WERI-Rb-1 (cell line): Measurements from ENCODE around the gene FAM32A.

Experiments
- DNase-seq: peaks from one replicate; pipeline ENCODE4 v3.0.0-alpha.2; 2020
- H3K27ac ChIP-seq: fragments of 250-450 bp; sonication (Bioruptor Pico); 2 replicates; pipeline ENCODE4 v1.5.1; 2020; ENCODE audit warnings: mild to moderate bottlenecking, moderate library complexity
- H3K27me3 ChIP-seq: fragments of 250-450 bp; sonication (Bioruptor Pico); 2 replicates; pipeline ENCODE4 v1.5.1; 2021; ENCODE audit warnings: mild to moderate bottlenecking, low read depth, moderate library complexity; ENCODE audit not compliant: insufficient read depth, severe bottlenecking
- H3K36me3 ChIP-seq: fragments of 250-450 bp; sonication (Bioruptor Pico); 2 replicates; pipeline ENCODE4 v1.5.1; 2020; ENCODE audit warnings: mild to moderate bottlenecking, moderate library complexity
- H3K4me3 ChIP-seq: 2 replicates; pipeline ENCODE4 v1.5.1; 2011; ENCODE audit warnings: low read depth, mild to moderate bottlenecking, control low read depth, low read length
- H3K9me3 ChIP-seq: fragments of 250-450 bp; sonication (Bioruptor Pico); 2 replicates; pipeline ENCODE4 v1.5.1; 2021; ENCODE audit warnings: mild to moderate bottlenecking, moderate library complexity; ENCODE audit not compliant: severe bottlenecking
- TF ChIP-seq, protein P1 (sequence below): IDR thresholded peaks from 2 replicates; pipeline ENCODE4 v1.5.1; 2011; ENCODE audit warnings: low read depth, mild to moderate bottlenecking, control low read depth, inconsistent platforms, low read length

FAM32A gene

DNA sequence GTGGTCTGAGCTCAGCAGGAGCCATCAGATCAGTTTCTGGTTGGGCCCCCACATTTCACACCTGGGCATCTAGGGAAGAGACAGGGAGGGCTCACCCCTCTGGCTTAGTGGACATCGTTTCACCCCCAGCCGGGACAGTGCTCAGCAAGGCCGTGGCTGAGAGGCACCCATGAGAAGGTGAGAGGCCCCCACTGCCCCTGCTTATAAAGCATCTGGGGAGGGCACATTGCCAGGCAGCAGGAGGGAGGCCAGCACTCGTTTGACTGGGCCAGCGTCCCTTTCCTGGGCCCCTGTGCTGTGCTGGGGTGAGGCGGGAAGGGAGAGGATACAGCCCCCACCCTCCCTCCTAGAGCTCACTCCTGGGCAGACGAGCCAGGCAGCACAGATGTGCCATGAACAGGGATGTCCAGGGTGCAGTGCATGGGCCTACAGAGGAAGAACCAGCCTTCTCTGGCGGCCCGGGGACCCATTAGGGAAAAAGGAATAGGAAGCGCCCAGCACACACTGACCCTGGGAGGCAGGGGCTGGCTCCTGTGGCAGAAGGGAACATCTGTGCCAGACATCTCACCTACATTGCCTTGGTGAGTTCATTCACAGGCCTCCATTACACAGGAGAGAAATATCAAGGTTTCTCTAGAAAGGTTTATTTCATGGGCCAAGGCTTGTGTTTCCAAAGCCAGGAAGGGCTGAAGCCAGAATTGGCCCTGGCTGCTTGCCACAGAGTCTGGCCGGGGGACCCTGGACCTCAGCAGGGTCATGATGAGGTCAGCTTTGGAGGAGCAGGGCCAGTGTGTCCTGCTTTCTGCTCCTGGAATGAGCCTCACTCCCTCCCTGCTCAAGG lies 20.2 kb downstream of the FAM32A start:
- Histone ChIP-seq H3K36me3 (peaks cover 29% of the 10 kb centered on the region), H3K27ac (no peak overlapping the region), H3K9me3 (no peaks in the 10 kb centered on the region), H3K27me3 (no peaks in the 10 kb centered on the region), H3K4me3 (no peak overlapping the region)
- TF ChIP-seq, protein P1, sequence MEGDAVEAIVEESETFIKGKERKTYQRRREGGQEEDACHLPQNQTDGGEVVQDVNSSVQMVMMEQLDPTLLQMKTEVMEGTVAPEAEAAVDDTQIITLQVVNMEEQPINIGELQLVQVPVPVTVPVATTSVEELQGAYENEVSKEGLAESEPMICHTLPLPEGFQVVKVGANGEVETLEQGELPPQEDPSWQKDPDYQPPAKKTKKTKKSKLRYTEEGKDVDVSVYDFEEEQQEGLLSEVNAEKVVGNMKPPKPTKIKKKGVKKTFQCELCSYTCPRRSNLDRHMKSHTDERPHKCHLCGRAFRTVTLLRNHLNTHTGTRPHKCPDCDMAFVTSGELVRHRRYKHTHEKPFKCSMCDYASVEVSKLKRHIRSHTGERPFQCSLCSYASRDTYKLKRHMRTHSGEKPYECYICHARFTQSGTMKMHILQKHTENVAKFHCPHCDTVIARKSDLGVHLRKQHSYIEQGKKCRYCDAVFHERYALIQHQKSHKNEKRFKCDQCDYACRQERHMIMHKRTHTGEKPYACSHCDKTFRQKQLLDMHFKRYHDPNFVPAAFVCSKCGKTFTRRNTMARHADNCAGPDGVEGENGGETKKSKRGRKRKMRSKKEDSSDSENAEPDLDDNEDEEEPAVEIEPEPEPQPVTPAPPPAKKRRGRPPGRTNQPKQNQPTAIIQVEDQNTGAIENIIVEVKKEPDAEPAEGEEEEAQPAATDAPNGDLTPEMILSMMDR: no peak
- DNase-seq: no peak

DNA sequence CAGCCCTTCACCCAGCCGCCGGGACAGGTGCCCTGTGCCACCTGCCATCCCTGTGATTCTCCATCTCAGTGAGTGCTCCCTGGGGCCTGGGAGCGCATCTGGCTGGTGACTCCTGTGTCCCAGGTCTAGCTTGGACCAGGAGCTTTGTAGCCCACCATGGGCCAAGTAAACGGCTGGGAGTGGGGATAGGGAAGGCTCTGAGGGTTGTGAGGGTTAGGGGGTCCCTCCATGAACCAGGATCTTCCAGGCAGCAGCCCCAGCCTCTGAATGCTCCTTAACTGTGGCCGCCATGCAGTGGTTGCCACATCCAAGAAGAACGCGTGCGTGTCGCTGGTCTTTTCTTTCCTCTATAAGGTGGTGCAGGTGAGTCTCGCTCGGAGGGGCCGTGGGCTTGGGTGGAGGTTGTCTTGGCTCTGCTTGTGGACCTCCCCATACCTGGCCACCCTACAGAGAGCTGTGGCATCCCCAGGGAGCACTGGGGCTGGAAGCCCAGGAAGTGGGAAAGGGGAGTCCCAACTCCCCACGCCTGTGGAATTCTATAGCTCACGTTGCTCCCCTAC lies 20.9 kb downstream of the FAM32A start:
- TF ChIP-seq, protein P1: no peak
- H3K36me3 ChIP-seq: peaks cover 29% of the 10 kb centered on the region
- no peak overlapping the region for H3K27ac ChIP-seq
- H3K4me3 ChIP-seq: no peak overlapping the region
- H3K27me3 ChIP-seq: no peaks in the 10 kb centered on the region
- no peak for DNase-seq
- no peaks in the 10 kb centered on the region for H3K9me3 ChIP-seq

DNA sequence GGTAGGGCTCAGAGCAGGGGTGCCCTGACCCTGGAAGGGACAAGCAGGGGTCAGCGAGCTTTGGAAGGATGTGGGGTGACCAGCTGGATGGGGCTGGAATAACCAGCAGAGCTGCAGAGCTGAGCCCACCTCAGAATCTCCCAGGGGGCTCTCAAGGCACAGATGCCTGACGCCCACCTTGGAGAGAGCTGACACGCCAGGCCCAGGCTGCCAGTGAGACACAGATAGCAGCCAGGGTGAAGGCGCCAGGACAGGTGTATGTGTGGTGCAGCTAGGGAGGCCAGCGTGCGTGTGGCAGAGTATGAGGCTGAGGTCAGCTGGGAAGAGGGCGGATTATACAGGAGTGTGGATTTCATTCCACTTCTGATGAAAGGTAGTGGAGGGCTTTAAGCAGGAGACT lies 21.4 kb downstream of the FAM32A start:
- no peaks in the 10 kb centered on the region for H3K27me3 ChIP-seq
- TF ChIP-seq, protein P1: no peak
- H3K9me3 ChIP-seq: no peaks in the 10 kb centered on the region
- H3K4me3 ChIP-seq: no peak overlapping the region
- H3K36me3 ChIP-seq: peaks cover 33% of the 10 kb centered on the region
- DNase-seq: no peak
- H3K27ac ChIP-seq: no peak overlapping the region

DNA sequence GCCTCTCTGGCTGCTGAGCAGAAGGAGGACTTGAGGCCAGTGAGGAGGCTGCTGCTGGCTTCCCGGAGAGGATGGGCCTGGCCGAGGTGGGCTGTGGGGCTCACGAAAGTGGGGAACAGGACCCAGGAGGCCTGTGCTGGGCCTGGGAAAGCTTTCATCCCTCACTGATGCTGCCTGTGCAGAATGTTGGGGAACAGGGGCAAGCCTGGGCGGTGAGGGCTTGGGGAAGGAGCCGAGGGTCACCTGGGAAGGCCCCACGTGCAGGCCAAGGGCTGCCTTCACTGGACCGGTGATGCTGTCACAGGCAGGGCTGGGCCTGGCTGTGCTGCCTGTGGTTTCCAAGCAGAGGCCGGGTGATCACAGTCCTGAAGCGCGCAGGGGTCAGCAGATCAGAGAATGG lies 21.9 kb downstream of the FAM32A start:
- peaks cover 37% of the 10 kb centered on the region for H3K36me3 ChIP-seq
- H3K27me3 ChIP-seq: no peaks in the 10 kb centered on the region
- H3K4me3 ChIP-seq: no peak overlapping the region
- TF ChIP-seq, protein P1: no peak
- no peak overlapping the region for H3K27ac ChIP-seq
- no peaks in the 10 kb centered on the region for H3K9me3 ChIP-seq
- DNase-seq: no peak

DNA sequence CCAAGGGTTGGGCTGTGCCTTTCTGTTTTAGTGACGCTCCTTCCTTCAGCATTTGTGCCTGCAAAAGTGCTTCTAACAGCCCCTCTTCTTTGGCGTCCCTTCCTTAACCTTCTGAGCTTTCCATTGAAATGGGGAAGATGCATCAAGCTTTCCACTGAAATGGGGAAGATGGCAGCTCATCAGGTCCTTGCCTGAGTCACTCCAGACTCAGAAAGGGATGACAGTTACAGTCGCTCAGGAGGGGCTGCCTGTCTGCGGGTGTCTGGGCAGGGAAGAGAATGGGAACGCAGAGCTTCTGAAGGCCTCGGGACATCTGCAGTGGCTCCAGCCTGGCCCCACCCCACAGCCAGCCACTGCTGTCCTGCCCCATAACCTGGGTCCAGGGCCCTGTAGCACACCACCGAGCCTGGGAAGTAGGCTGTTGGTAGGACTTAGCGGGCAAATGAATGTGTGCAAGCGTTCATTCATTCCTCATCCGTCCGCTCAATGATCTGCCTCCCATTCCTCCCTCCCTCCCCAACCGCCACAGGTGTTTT lies 22.3 kb downstream of the FAM32A start:
- Histone ChIP-seq H3K36me3 (peaks cover 33% of the 10 kb centered on the region), H3K27ac (no peak overlapping the region), H3K4me3 (no peak overlapping the region), H3K9me3 (no peaks in the 10 kb centered on the region), H3K27me3 (no peaks in the 10 kb centered on the region)
- TF ChIP-seq, protein P1: no peak
- no peak for DNase-seq
